HG02678 (cell line): Measurements from ENCODE around the gene TEX28.
A peak's percentile ranks its signal among the peaks of the same experiment; 100 is the strongest.
"Not testable (repeated sequence)": the region's sequence is repeated elsewhere in the genome, so short reads cannot be mapped to it uniquely, and the experiment has no call there.

Source experiments
- ATAC-seq: cut with Tn5 transposase; IDR thresholded peaks from one replicate; pipeline ENCODE4 v1.9.1; 2021; ENCODE audit warnings: mild to moderate bottlenecking, moderate library complexity; ENCODE audit not compliant: unreplicated experiment

TEX28 gene, protein sequence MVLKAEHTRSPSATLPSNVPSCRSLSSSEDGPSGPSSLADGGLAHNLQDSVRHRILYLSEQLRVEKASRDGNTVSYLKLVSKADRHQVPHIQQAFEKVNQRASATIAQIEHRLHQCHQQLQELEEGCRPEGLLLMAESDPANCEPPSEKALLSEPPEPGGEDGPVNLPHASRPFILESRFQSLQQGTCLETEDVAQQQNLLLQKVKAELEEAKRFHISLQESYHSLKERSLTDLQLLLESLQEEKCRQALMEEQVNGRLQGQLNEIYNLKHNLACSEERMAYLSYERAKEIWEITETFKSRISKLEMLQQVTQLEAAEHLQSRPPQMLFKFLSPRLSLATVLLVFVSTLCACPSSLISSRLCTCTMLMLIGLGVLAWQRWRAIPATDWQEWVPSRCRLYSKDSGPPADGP

DNA sequence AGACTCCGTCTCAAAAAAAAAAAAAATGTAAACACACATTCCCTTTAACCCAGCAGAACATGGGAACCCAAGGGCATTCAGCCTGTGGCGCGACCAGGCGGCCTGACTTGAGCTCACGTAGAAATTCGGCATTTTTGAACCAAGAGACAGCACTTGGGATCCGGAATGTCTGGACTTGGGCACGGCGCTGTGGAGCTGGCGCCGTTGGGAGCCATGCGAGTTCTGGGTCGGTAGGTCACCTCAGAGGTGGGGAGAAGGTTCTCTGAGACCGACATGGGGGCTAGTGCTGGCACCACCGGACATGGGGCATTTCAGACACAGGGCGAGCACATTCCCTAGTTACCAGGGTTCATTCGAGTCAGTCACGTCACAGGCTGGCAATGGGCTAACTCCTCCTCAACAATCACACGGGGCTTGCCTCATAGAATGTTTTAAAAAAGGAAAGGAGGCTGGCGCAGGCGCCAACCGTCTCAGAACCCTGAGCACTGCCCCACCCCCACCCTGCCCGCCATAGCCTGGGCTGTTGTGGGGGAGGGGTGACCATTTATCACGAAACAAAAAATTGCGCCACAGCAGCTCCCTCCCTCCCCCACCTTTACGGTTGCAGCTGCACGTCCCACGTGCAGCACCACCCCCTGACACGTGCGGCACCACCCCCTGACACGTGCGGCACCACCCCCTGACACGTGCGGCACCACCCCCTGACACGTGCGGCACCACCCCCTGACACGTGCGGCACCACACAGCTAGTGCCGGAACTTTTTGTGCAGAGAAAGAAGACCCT is at the start of gene TEX28:
TSS of gene TEX28 (minus strand) at position 334 of the 784 bp plus-strand sequence. CDS start 3,007 bp downstream, outside the sequence.
- no peak for ATAC-seq

DNA sequence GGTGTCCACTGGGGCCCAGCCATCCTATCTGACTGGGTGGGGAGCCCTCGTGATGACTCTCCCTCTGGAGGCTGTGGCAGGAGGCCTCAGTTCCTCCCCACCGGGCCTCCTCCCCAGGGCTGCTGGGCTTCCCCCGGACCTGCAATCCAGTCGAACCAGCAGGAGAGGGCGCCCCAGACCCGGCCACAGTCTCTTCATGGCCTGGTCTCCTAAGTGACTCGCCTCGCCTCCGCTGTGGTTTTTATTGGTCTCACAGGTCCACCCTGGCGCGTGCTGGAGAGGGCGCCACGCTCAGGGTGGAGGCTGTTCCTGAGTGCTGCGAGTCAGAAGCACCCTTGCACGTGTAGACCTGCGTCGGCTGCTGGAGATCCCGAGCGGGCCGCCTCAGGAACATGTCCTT is 48.7 kb upstream of the TEX28 start:
- not testable (repeated sequence) for ATAC-seq

DNA sequence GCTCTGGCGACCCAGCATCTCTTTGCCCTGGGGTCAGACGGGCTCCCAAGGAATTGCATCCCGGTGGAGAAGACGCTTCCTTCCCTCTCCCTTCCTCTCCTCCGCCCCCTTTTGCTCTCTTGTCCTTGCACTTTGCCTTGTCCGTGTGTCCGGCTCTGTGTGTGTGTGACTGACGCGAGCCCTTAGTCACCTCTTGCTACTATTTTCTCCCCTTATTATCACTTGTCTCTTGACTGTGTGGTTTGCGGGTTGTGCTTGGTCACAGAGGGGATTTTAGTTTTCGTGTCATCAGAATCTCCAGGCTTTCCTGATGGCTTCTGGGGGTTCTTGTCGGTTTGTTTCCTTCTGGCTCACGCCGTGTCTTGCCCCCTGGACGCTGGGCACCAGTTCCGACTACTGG is 48.1 kb upstream of the TEX28 start:
- ATAC-seq: not testable (repeated sequence)

GRCh38 chrX:154341399-154342298 is 46.7 kb upstream of the TEX28 start:
- ATAC-seq: peak; percentile 75

- ATAC-seq: no peak
These were observed 39.6 kb upstream of the TEX28 start for GRCh38 chrX:154334496-154334895.

DNA sequence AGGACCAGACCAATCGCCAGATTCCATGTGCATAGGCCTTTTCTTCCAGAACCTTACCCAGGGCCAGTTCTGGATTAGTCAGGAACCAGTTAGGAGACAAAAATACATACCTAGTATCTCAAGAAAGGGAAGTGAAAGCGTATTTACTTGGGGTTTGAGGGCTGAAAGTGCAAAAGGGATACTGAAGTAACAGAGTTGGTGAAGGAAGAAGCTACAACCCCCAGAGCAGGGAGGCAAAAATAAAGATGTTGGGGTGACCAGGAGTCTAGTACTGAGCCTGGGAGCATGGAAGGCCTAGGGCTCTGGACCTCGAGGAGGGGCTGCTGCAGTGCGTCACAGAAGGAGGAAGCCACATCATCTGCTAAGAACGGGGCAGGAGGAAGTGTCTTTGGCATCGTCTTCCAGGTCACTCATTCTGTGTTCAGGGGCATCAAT is 38.9 kb upstream of the TEX28 start:
- peak; percentile 69 for ATAC-seq

DNA sequence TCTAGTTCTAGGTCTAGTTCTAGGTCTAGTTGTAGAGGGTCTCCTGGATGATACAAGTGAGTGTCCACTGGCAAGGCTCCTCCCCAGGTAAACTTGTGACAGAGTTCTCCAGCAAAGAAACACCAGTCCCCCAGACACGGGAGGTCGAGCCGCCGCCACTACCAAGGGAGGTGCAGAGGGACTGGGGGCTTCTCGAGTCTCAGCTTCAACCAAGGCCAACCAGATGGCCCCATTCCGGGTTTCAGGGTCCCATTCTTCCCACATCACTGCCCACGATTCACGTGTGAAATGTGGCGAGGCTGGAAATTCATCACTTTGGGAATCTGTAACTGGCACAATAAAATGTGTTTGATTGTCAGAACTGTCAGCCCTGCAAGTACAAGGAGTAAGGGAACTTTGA is 38.2 kb upstream of the TEX28 start:
- ATAC-seq: no peak

GRCh38 chrX:154332561-154332960 is 37.6 kb upstream of the TEX28 start:
- ATAC-seq: no peak

DNA sequence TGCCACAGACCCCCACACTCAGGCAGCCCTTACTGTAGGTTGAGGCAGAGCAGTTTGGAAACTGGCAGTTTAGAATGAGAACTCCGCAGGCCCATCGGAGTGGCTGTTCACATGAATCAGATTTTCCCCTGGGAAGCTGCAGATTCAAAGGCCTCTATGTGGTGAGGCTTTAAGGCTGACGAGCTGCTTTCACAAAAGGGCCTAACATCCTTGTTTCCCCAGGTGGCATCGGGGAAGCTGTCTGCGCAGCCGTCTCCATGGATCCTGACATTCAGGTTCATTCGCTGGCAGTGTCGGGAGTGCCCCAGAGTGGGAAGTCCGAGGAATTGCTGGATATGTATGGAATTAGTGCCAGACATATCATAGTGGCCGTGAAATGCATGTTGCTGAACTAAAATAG is 34.4 kb upstream of the TEX28 start:
- no peak for ATAC-seq

DNA sequence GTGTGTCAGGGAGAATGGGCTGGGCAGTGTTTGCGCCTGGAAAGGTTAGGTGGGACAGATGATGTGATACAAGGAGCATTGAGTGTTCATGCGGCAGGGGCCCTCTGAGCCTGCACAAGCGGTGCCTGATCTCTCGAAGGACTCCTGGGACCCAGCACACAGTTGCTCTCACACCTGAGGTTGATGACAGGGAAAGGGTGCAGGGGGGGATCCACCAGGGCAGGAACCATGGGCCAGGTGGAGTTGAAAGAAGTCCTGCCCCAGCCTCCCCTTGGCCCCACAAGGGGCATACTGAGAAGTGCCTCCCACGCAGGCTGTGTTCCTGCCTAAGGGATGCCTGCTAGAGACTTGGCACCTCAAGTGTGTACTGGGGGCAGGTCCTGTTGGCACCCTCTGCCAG is 33.7 kb upstream of the TEX28 start:
- ATAC-seq: no peak

- ATAC-seq: no peak
These were observed 32.3 kb upstream of the TEX28 start for GRCh38 chrX:154327038-154327820.

DNA sequence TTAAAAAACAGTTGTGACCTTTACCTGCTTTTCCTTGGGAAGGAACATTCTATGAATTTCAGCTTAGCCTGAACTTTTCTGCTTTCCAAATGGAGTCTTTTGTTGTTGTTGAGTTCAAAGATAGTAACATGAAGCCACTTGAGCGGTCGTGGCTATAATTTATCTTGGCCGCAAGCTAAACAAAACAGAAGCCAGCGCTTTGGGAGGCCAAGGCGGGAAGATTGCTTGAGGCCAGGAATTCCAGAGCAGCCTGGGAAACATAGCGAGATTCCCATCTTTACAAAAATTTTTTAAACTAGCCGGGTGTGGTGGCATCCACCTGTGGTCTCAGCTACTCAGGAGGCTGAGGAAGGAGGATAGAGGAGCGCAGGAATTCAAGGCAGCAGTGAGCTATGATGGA is 30.6 kb upstream of the TEX28 start:
- no peak for ATAC-seq

- no peak for ATAC-seq
These were observed 28.6 kb upstream of the TEX28 start for GRCh38 chrX:154323537-154323936.

DNA sequence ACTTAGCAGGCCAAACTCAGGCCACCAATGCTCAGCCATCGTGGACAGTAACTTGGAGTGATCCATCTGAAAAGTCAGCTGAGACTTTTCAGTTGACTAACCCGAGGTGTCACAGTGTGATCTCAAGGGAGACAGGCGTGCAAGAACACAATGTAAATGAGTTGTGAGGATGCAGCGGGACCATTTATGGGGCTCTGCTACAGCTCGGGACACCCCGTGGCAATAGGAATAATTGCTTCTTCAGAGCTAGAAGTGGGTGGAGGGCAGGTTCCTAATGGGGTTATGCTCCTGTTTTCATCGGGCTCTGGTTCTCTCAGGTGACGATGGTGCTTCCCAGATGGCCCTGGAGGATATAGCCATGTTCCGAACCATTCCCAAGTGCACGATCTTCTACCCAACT is 28.0 kb upstream of the TEX28 start:
- no peak for ATAC-seq

GRCh38 chrX:154321594-154321993 is 26.7 kb upstream of the TEX28 start:
- ATAC-seq: no peak

- ATAC-seq: no peak
These were observed 26.2 kb upstream of the TEX28 start for GRCh38 chrX:154321152-154321551.

DNA sequence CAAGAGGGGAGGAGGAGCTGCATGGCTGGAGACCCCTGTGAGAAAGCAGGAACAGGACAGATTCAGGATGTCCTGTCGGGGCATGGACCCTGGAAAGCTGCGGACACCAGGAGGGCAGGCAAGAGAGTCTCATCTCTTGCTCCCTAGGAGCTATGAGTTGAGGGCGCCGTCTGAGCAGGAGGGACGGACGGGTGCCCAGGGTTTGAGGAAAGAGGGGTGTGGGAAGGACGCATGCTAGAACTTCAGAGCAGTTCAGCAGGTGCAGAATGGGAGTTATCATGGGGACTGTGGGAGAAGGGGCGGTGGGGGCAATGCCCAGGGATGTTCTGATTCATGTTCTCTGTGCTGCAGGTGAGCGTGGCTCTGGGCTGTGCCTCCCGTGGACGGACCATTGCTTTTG is 25.5 kb upstream of the TEX28 start:
- ATAC-seq: no peak

- no peak for ATAC-seq
These were observed 22.6 kb upstream of the TEX28 start for GRCh38 chrX:154317391-154317995.

DNA sequence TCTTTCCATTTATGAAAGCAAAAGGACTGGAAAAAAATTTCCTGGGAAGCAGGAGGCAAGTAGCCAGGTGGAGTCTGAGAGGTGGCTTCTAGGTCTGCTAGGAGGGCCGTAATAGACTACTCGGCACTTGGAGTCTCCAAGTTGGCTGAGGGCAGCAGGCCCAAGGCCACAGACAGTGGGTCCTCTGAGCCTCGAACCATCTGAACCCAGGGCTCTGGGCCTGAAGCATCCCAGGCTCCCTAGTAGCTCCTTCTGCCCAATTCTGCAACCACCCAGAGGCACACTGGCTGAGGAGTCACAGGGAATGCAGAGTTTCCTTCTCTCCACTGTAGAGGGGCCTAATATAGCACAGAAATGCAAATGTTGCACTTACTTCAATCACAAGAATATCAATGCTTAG is 20.5 kb upstream of the TEX28 start:
- no peak for ATAC-seq

DNA sequence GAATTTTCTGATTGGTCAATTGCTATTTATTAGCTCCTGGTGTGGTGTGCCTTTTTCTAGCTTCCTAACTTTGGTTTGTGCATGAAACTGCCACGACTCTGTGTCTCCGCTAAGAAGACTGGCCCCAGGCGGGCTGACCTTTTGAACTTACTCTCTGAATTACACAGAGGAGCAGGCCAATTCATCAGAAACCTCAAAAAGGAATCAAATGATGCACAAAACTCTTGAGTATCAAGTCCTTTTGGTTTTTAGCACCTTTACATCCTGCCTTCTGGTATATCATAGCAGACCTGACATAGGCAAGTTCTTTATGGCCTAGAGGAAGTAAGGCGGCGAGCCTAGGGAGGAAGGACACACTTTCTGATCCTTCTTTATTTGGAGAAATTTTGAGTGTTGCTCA is 18.2 kb upstream of the TEX28 start:
- ATAC-seq: no peak
